Fibroblast of lung (primary cell): ENCODE data around the gene TOX3. TPM values are rescaled to one million over a fixed set of nuclear protein-coding genes. Genes with fewer than 3 reads are reported as not detected.

ENCODE experiments used
- DNase-seq, 2 donors: peaks; one replicate each; pipeline versions ENCODE4 v3.0.0 to v3.0.0-alpha.2; 2010; ENCODE audit warnings: low read depth in 2 of 2
- H2AFZ ChIP-seq: 2 replicates; pipeline ENCODE4 v1.5.1; 2012; ENCODE audit warnings: low read length, control low read depth, inconsistent platforms
- H3K27ac ChIP-seq: 2 replicates; pipeline ENCODE4 v1.5.1; 2011; ENCODE audit warnings: low read length, control low read depth; ENCODE audit not compliant: insufficient read depth
- H3K27me3 ChIP-seq: 2 replicates; pipeline ENCODE4 v1.5.1; 2011; ENCODE audit warnings: mild to moderate bottlenecking, low read length; ENCODE audit not compliant: control insufficient read depth, insufficient read depth
- H3K36me3 ChIP-seq: 2 replicates; pipeline ENCODE4 v1.5.1; 2011; ENCODE audit warnings: low read length; ENCODE audit not compliant: control insufficient read depth, insufficient read depth
- H3K4me1 ChIP-seq: 2 replicates; pipeline ENCODE4 v1.5.1; 2011; ENCODE audit warnings: low read length; ENCODE audit not compliant: control insufficient read depth, insufficient read depth; ENCODE audit errors: extremely low read depth
- H3K4me2 ChIP-seq: 2 replicates; pipeline ENCODE4 v1.5.1; 2011; ENCODE audit warnings: low read length, control low read depth; ENCODE audit not compliant: insufficient read depth; ENCODE audit errors: extremely low read depth
- H3K4me3 ChIP-seq, 4 experiments: fragments of 200-600 bp in 1 of 4; sonication (generic) in 1 of 4; replicated peaks in 1 of 4; 2 replicates each; pipeline ENCODE4 v1.5.1; 2011 to 2016; ENCODE audit warnings: low read length in 4 of 4, low read depth in 3 of 4, mild to moderate bottlenecking in 3 of 4, control low read depth in 2 of 4, inconsistent platforms in 1 of 4, mixed read lengths in 1 of 4; ENCODE audit not compliant: insufficient read depth in 1 of 4; ENCODE audit errors: control extremely low read depth in 1 of 4
- H3K79me2 ChIP-seq: 2 replicates; pipeline ENCODE4 v1.5.1; 2012; ENCODE audit warnings: mild to moderate bottlenecking, low read length, inconsistent platforms; ENCODE audit not compliant: control insufficient read depth, insufficient read depth
- H3K9ac ChIP-seq: 2 replicates; pipeline ENCODE4 v1.5.1; 2011; ENCODE audit warnings: mild to moderate bottlenecking, low read length, control low read depth; ENCODE audit not compliant: insufficient read depth
- H3K9me3 ChIP-seq: 2 replicates; pipeline ENCODE4 v1.5.1; 2012; ENCODE audit warnings: low read depth, low read length; ENCODE audit not compliant: control insufficient read depth, insufficient read depth
- H4K20me1 ChIP-seq: 2 replicates; pipeline ENCODE4 v1.5.1; 2011; ENCODE audit warnings: low read length; ENCODE audit not compliant: control insufficient read depth, insufficient read depth; ENCODE audit errors: extremely low read depth
- EZH2 ChIP-seq: IDR thresholded peaks from 2 replicates; pipeline ENCODE4 v1.5.1; 2012; ENCODE audit warnings: low read length, control low read depth, mild to moderate bottlenecking; ENCODE audit errors: missing control alignments
- polyA plus RNA-seq, 2 donors: library from polyadenylated mRNA; depleted of rRNA in 1 of 2; stranded (reverse) in 1 of 2; unstranded in 1 of 2; fragments of >200 nt; gene quantifications; 2 replicates each; pipeline ENCODE4 v1.2.1, GENCODE V29; 2011 to 2012; ENCODE audit warnings: missing spikeins in 1 of 2
- total RNA-seq: library from RNA; depleted of rRNA; stranded (reverse); fragments of >200 nt; gene quantifications from 2 replicates; pipeline ENCODE4 v1.2.1, GENCODE V29; 2014
- TF ChIP-seq, protein P1 (sequence below), 2 donors: IDR thresholded peaks in 1 of 2; conservative IDR thresholded peaks in 1 of 2; 1 replicate in 1 of 2; 2 replicates in 1 of 2; pipeline ENCODE4 v1.5.1; 2011 to 2012; ENCODE audit warnings: low read length in 2 of 2, control low read depth in 1 of 2, inconsistent platforms in 1 of 2, low read depth in 1 of 2, mild to moderate bottlenecking in 1 of 2

TOX3 gene
- total and polyA plus RNA-seq, 2 donors (not counting 1 experiment from before 2014, with no cell fraction given): not detected

DNA sequence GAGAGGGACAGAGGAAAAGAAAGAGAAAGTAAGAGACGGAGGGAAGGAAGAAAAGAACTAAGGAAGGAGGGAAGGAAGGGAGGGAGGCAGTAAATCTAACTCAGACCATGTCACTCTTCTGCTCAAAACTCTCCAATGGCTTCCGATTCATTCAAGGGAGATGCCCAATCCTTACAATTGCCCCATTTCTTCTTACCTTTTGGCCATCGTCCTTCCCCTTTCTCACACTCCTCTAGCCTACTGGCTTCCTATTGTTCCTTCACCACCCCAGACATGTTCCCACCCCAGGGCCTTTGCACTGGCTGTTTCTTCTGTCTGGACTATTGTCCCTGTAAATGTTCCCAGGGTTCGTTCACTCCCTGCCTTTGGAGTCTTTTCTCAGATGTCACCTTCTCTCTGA lies 72.3 kb downstream of the TOX3 start:
- H2AFZ ChIP-seq: no peak overlapping the region
- no peak for TF ChIP-seq EZH2
- TF ChIP-seq, protein P1, sequence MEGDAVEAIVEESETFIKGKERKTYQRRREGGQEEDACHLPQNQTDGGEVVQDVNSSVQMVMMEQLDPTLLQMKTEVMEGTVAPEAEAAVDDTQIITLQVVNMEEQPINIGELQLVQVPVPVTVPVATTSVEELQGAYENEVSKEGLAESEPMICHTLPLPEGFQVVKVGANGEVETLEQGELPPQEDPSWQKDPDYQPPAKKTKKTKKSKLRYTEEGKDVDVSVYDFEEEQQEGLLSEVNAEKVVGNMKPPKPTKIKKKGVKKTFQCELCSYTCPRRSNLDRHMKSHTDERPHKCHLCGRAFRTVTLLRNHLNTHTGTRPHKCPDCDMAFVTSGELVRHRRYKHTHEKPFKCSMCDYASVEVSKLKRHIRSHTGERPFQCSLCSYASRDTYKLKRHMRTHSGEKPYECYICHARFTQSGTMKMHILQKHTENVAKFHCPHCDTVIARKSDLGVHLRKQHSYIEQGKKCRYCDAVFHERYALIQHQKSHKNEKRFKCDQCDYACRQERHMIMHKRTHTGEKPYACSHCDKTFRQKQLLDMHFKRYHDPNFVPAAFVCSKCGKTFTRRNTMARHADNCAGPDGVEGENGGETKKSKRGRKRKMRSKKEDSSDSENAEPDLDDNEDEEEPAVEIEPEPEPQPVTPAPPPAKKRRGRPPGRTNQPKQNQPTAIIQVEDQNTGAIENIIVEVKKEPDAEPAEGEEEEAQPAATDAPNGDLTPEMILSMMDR (conservative IDR thresholded peaks at IDR 0.05 in 1 of 2, IDR thresholded peaks at IDR 0.05 in 1 of 2; ENCODE audit: low read depth in 1 of 2, low read length in 2 of 2): no peak
- no peak overlapping the region for H3K4me3 ChIP-seq
- H3K4me2 ChIP-seq: no peak overlapping the region
- no peaks in the 10 kb centered on the region for H4K20me1 ChIP-seq
- no peaks in the 10 kb centered on the region for H3K27me3 ChIP-seq
- H3K4me1 ChIP-seq: no peaks in the 10 kb centered on the region
- H3K79me2 ChIP-seq: no peaks in the 10 kb centered on the region
- no peaks in the 10 kb centered on the region for H3K9me3 ChIP-seq
- no peaks in the 10 kb centered on the region for H3K36me3 ChIP-seq
- no peak overlapping the region for H3K27ac ChIP-seq
- no peak overlapping the region for H3K9ac ChIP-seq
- no peak for DNase-seq

DNA sequence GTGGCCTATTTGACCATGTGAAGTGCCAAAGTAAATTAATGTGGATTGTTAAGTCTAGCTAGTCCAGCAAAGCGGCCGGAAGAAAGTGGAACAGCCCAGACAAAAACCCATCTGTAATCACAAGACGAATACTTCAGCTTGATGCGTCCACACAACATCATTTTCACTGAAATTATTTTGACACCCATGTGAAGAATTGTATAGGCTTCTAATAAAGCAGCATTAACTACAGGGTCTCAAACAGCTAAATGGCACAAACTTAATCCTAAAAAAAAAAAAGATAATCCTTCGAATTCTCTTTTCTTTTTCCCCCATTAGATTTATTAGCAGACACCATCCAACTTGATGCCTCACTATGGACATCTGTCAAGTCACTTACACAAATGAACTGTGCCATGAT lies 73.8 kb downstream of the TOX3 start:
- H4K20me1 ChIP-seq: no peaks in the 10 kb centered on the region
- TF ChIP-seq, protein P1 (conservative IDR thresholded peaks at IDR 0.05 in 1 of 2, IDR thresholded peaks at IDR 0.05 in 1 of 2; ENCODE audit: low read depth in 1 of 2, low read length in 2 of 2): no peak
- no peak for TF ChIP-seq EZH2

DNA sequence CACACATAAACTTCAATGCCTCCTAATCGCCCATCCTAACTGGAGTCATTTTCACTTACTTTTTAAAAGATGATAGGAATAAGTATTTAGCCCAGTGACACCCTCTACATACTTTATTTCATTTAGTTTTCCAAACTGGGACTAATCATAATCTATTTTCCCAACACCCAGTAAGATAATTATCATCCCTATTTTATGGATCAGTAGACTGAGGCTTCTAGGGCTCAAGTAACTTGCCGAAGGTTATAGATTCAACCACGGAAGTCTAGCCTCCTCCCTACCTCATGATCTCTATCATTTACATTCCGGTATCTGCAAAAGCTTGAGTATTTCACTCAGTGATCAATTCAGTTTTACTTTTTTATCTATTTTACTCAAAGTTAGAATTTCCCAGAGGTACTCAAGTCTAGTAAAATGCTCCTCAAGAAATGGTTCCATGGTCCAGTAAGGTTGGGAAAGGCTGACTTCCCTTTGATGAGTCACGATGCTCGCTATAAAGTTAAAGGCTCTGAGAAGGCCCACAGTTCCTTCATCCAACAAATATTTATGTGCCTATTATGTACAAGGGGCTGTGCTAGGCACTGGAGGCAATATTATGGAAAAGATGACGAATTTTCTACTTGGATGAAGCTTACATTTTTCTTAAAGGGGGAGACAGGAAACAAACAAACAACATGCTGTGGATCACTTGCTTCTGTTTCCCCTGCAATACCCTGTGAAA lies 75.1 kb downstream of the TOX3 start:
- Histone ChIP-seq H3K4me2 (no peak overlapping the region), H3K27ac (no peak overlapping the region), H2AFZ (no peak overlapping the region), H4K20me1 (no peaks in the 10 kb centered on the region), H3K9ac (no peak overlapping the region), H3K79me2 (no peaks in the 10 kb centered on the region), H3K36me3 (no peaks in the 10 kb centered on the region), H3K9me3 (no peaks in the 10 kb centered on the region), H3K4me1 (no peaks in the 10 kb centered on the region), H3K4me3 (no peak overlapping the region), H3K27me3 (no peaks in the 10 kb centered on the region)
- DNase-seq: no peak
- TF ChIP-seq, protein P1 (conservative IDR thresholded peaks at IDR 0.05 in 1 of 2, IDR thresholded peaks at IDR 0.05 in 1 of 2; ENCODE audit: low read depth in 1 of 2, low read length in 2 of 2): no peak
- no peak for TF ChIP-seq EZH2

More for the DNA sequence above, 73.8 kb downstream of the TOX3 start:
- no peak for DNase-seq
- no peaks in the 10 kb centered on the region for H3K9me3 ChIP-seq
- no peak overlapping the region for H3K27ac ChIP-seq
- H3K4me1 ChIP-seq: no peaks in the 10 kb centered on the region
- H3K4me2 ChIP-seq: no peak overlapping the region
- H3K9ac ChIP-seq: no peak overlapping the region
- no peak overlapping the region for H3K4me3 ChIP-seq
- no peak overlapping the region for H2AFZ ChIP-seq
- H3K27me3 ChIP-seq: no peaks in the 10 kb centered on the region
- no peaks in the 10 kb centered on the region for H3K36me3 ChIP-seq
- H3K79me2 ChIP-seq: no peaks in the 10 kb centered on the region
